Liver (tissue), 3 donors: ENCODE data around the gene EDC4.

Experiments used
- ATF3 ChIP-seq: IDR thresholded peaks from 2 replicates; pipeline ENCODE4 v1.6.1; 2016; ENCODE audit warnings: antibody characterized with exemption
- CTCF ChIP-seq: fragments of 150-350 bp; IDR thresholded peaks from 2 replicates; pipeline ENCODE4 v1.5.1; 2017; ENCODE audit warnings: improper control_type of control experiment, low read depth, low read length; ENCODE audit not compliant: missing input control
- EGR1 ChIP-seq, 2 donors: IDR thresholded peaks; 2 replicates each; pipeline ENCODE4 v1.6.1; 2016 to 2018; ENCODE audit warnings: antibody characterized with exemption in 2 of 2, low read depth in 2 of 2
- GABPA ChIP-seq, 2 donors: IDR thresholded peaks in 1 of 2; conservative IDR thresholded peaks in 1 of 2; 2 replicates each; pipeline ENCODE4 v1.6.1; 2016; ENCODE audit warnings: antibody characterized with exemption in 2 of 2, mild to moderate bottlenecking in 1 of 2, moderate library complexity in 1 of 2
- MAX ChIP-seq: IDR thresholded peaks from 2 replicates; pipeline ENCODE4 v1.6.1; 2016; ENCODE audit warnings: antibody characterized with exemption
- RAD21 ChIP-seq, 2 donors: IDR thresholded peaks; 2 replicates each; pipeline ENCODE4 v1.6.1; 2016; ENCODE audit warnings: antibody characterized with exemption in 2 of 2, mild to moderate bottlenecking in 2 of 2
- REST ChIP-seq: IDR thresholded peaks from 2 replicates; pipeline ENCODE4 v1.6.1; 2016; ENCODE audit warnings: antibody characterized with exemption, mild to moderate bottlenecking
- RXRA ChIP-seq, 2 donors: IDR thresholded peaks; 2 replicates each; pipeline ENCODE4 v1.6.1; 2017 to 2018; ENCODE audit warnings: antibody characterized with exemption in 2 of 2, mild to moderate bottlenecking in 1 of 2
- TAF1 ChIP-seq: conservative IDR thresholded peaks from 2 replicates; pipeline ENCODE4 v1.6.1; 2016; ENCODE audit warnings: antibody characterized with exemption, mild to moderate bottlenecking
- YY1 ChIP-seq: IDR thresholded peaks from 2 replicates; pipeline ENCODE4 v1.6.1; 2016; ENCODE audit warnings: antibody characterized with exemption, mild to moderate bottlenecking
- donor health status: healthy.
- donor health status: healthy.

- TF ChIP-seq CTCF (no peak), YY1 (no peak), RAD21 (IDR thresholded peaks at IDR 0.05) (no peak), MAX (no peak), GABPA (IDR thresholded peaks at IDR 0.05 in 1 of 2, conservative IDR thresholded peaks at IDR 0.05 in 1 of 2) (no peak), TAF1 (no peak), REST (no peak), EGR1 (IDR thresholded peaks at IDR 0.05; ENCODE audit: low read depth in 2 of 2) (no peak), ATF3 (no peak), RXRA (IDR thresholded peaks at IDR 0.05) (no peak)
Measured at GRCh38 chr16:67877064-67877463, 4.2 kb downstream of the EDC4 start.
